Activated CD4-positive, alpha-beta T cell treated with anti-CD3 and anti-CD28 coated beads for 36 hours (primary cell): ENCODE measurements around the gene CISH. TPM values are rescaled to one million over a fixed set of nuclear protein-coding genes. Genes with fewer than 3 reads are reported as not detected.

Source experiments
- ATAC-seq: fragments of 200-7000 bp; cut with Tn5 transposase; one replicate; pipeline ENCODE4 v1.10.0; 2021; ENCODE audit warnings: mild to moderate bottlenecking, moderate library complexity
- CTCF ChIA-PET: fragments of 350-600 bp; sonication (Branson Sonifier 250); formaldehyde crosslinking; loops from one replicate; lab custom pipeline; 2021; ENCODE audit warnings: antibody characterized with exemption; lab: Charles Lee
- POLR2A ChIA-PET: fragments of 350-600 bp; sonication (Branson Sonifier 250); formaldehyde crosslinking; loops from one replicate; lab custom pipeline; 2021; ENCODE audit warnings: antibody characterized with exemption, inconsistent platforms; lab: Charles Lee
- DNase-seq: peaks from one replicate; pipeline ENCODE4 v3.0.0-alpha.2; 2020
- H3K27ac Mint-ChIP-seq: one replicate; pipeline ENCODE4 v1.8.0; 2021; ENCODE audit warnings: mixed read lengths
- H3K27me3 Mint-ChIP-seq: one replicate; pipeline ENCODE4 v1.8.0; 2021; ENCODE audit warnings: mixed read lengths
- H3K36me3 Mint-ChIP-seq: one replicate; pipeline ENCODE4 v1.8.0; 2021; ENCODE audit warnings: low read depth, mixed read lengths
- H3K4me1 Mint-ChIP-seq: one replicate; pipeline ENCODE4 v1.8.0; 2021; ENCODE audit warnings: mixed read lengths
- H3K4me3 Mint-ChIP-seq: one replicate; pipeline ENCODE4 v1.8.0; 2021; ENCODE audit warnings: mild to moderate bottlenecking, moderate library complexity, mixed read lengths
- H3K9me3 Mint-ChIP-seq: one replicate; pipeline ENCODE4 v1.8.0; 2021; ENCODE audit warnings: low read depth, mixed read lengths
- intact Hi-C, 2 experiments: fragments of 100-400 bp; cut with DNase I in 1 of 2; cut with micrococcal nuclease in 1 of 2; formaldehyde crosslinking; loops; one replicate each; pipeline versions ENCODE4 v1.14.2 to v1.15.1; 2022 to 2024; cut with DNase I, micrococcal nuclease
- total RNA-seq, 2 experiments: library from RNA; stranded (reverse); gene quantifications; one replicate each; pipeline ENCODE4 v1.2.3, GENCODE V29; 2021

The CISH gene
- total RNA-seq, 2 experiments from 2014 or later: 265 to 269 TPM

GRCh38 chr3:50607271-50608091, 4.1 kb downstream of the CISH start:
- no peaks in the 10 kb centered on the region for H3K27me3 Mint-ChIP-seq
- peak overlapping the region; percentile 96 for H3K4me3 Mint-ChIP-seq
- CTCF ChIA-PET: interaction anchor here (1.0 to 25.3 kb wide), 4 partner anchors 8 to 33 kb away, joined by 4 to 647 read pairs (median 172); partner anchors contain the start of genes C3orf18 and HEMK1
- no peaks in the 10 kb centered on the region for H3K9me3 Mint-ChIP-seq
- peak; percentile 53 for DNase-seq
- peak overlapping the region; percentile 100 for H3K27ac Mint-ChIP-seq
- intact Hi-C loops: no loop called here
- H3K36me3 Mint-ChIP-seq: peaks cover 97% of the 10 kb centered on the region
- POLR2A ChIA-PET: interaction anchor here (7.3 to 13.7 kb wide), 4 partner anchors 18 to 37 kb away, joined by 213 to 585 read pairs (median 248); partner anchors contain the start of genes C3orf18 and HEMK1
- peaks cover 48% of the 10 kb centered on the region for H3K4me1 Mint-ChIP-seq
- no peak for ATAC-seq

- peak; percentile 52 for DNase-seq
- intact Hi-C loops: no loop called here
Observed at GRCh38 chr3:50606596-50606995, 5.0 kb downstream of the CISH start.

GRCh38 chr3:50605901-50606326, 5.7 kb downstream of the CISH start:
- intact Hi-C loops: no loop called here

More at GRCh38 chr3:50606596-50606995, 5.0 kb downstream of the CISH start:
- H3K36me3 Mint-ChIP-seq: peaks cover 93% of the 10 kb centered on the region
- peak overlapping the region; percentile 96 for H3K4me3 Mint-ChIP-seq
- no peak for ATAC-seq
- peak overlapping the region; percentile 100 for H3K27ac Mint-ChIP-seq
- ChIA-PET CTCF (interaction anchor here (20.8 to 25.3 kb wide), 2 partner anchors 16 to 32 kb away, joined by 339 to 647 read pairs; partner anchors contain the start of genes C3orf18 and HEMK1), POLR2A (interaction anchor here (1.4 to 9.4 kb wide), 3 partner anchors 9 to 35 kb away, joined by 3 to 585 read pairs (median 213); partner anchors contain the start of genes C3orf18 and HEMK1)
- H3K9me3 Mint-ChIP-seq: no peaks in the 10 kb centered on the region
- peaks cover 54% of the 10 kb centered on the region for H3K4me1 Mint-ChIP-seq
- H3K27me3 Mint-ChIP-seq: no peaks in the 10 kb centered on the region

GRCh38 chr3:50604628-50605588, 6.7 kb downstream of the CISH start:
- ChIA-PET POLR2A (interaction anchor here (0.5 to 9.4 kb wide), 5 partner anchors 10 to 1682 kb away, joined by 3 to 585 read pairs (median 3); partner anchors contain the start of genes C3orf18 and HEMK1), CTCF (interaction anchor here (0.7 to 25.3 kb wide), 4 partner anchors 9 to 30 kb away, joined by 3 to 647 read pairs (median 216); partner anchors contain the start of genes C3orf18, CISH, HEMK1 and MAPKAPK3)
- H3K4me3 Mint-ChIP-seq: peak overlapping the region; percentile 96
- intact Hi-C loops: no loop called here
- DNase-seq (peak; percentile 49), ATAC-seq (no peak)
- peaks cover 84% of the 10 kb centered on the region for H3K36me3 Mint-ChIP-seq
- no peaks in the 10 kb centered on the region for H3K27me3 Mint-ChIP-seq
- H3K4me1 Mint-ChIP-seq: peaks cover 71% of the 10 kb centered on the region
- H3K27ac Mint-ChIP-seq: peak overlapping the region; percentile 100
- H3K9me3 Mint-ChIP-seq: no peaks in the 10 kb centered on the region

More at GRCh38 chr3:50605901-50606326, 5.7 kb downstream of the CISH start:
- ChIA-PET POLR2A (interaction anchor here (0.5 to 9.4 kb wide), 5 partner anchors 9 to 1683 kb away, joined by 3 to 585 read pairs (median 3); partner anchors contain the start of genes C3orf18 and HEMK1), CTCF (interaction anchor here (0.7 to 25.3 kb wide), 3 partner anchors 16 to 31 kb away, joined by 3 to 647 read pairs (median 339); partner anchors contain the start of genes C3orf18 and HEMK1)
- Mint-ChIP-seq H3K27me3 (no peaks in the 10 kb centered on the region), H3K27ac (peak overlapping the region; percentile 100), H3K4me1 (peaks cover 61% of the 10 kb centered on the region), H3K9me3 (no peaks in the 10 kb centered on the region), H3K4me3 (peak overlapping the region; percentile 96), H3K36me3 (peaks cover 87% of the 10 kb centered on the region)
- ATAC-seq (no peak), DNase-seq (no peak)

GRCh38 chr3:50604110-50604621, 7.4 kb downstream of the CISH start:
- ChIA-PET POLR2A (interaction anchor here (1.0 to 9.4 kb wide), 4 partner anchors 7 to 32 kb away, joined by 3 to 585 read pairs (median 196); partner anchors contain the start of genes C3orf18, CISH and HEMK1), CTCF (interaction anchor here (6.0 to 25.3 kb wide), 3 partner anchors 10 to 30 kb away, joined by 92 to 647 read pairs (median 339); partner anchors contain the start of genes C3orf18, CISH, HEMK1 and MAPKAPK3)
- Mint-ChIP-seq H3K4me3 (peak overlapping the region; percentile 96), H3K27ac (peak overlapping the region; percentile 100), H3K27me3 (no peaks in the 10 kb centered on the region), H3K4me1 (peaks cover 76% of the 10 kb centered on the region), H3K9me3 (no peaks in the 10 kb centered on the region), H3K36me3 (peaks cover 82% of the 10 kb centered on the region)
- intact Hi-C loops: no loop called here
- DNase-seq (no peak), ATAC-seq (no peak)

- Mint-ChIP-seq H3K9me3 (no peaks in the 10 kb centered on the region), H3K4me3 (peak overlapping the region; percentile 96), H3K27ac (peak overlapping the region; percentile 100), H3K36me3 (peaks cover 77% of the 10 kb centered on the region), H3K27me3 (no peaks in the 10 kb centered on the region), H3K4me1 (peaks cover 80% of the 10 kb centered on the region)
- POLR2A ChIA-PET: interaction anchor here (2.6 to 9.4 kb wide), 4 partner anchors 8 to 32 kb away, joined by 22 to 585 read pairs (median 196); partner anchors contain the start of genes C3orf18, CISH, HEMK1 and MAPKAPK3
- peak; percentile 46 for DNase-seq
- CTCF ChIA-PET: interaction anchor here (6.0 to 25.3 kb wide), 3 partner anchors 10 to 29 kb away, joined by 92 to 647 read pairs (median 339); partner anchors contain the start of genes C3orf18, CISH, HEMK1 and MAPKAPK3
- no peak for ATAC-seq
- intact Hi-C loops: no loop called here
Observed at GRCh38 chr3:50603261-50604109, 8.1 kb downstream of the CISH start.

- H3K27me3 Mint-ChIP-seq: no peaks in the 10 kb centered on the region
- peaks cover 75% of the 10 kb centered on the region for H3K36me3 Mint-ChIP-seq
- no peaks in the 10 kb centered on the region for H3K9me3 Mint-ChIP-seq
- intact Hi-C loops: loop anchor here in 1 of 2 experiments (1.0 kb wide), 1 partner anchor 10 kb away; no protein-coding TSS in a partner anchor
- CTCF ChIA-PET: interaction anchor here (0.6 to 25.3 kb wide), 4 partner anchors 11 to 65 kb away, joined by 4 to 647 read pairs (median 216); partner anchors contain the start of genes C3orf18, CISH, HEMK1 and MAPKAPK3
- peak overlapping the region; percentile 96 for H3K4me3 Mint-ChIP-seq
- H3K27ac Mint-ChIP-seq: peak overlapping the region; percentile 100
- H3K4me1 Mint-ChIP-seq: peaks cover 87% of the 10 kb centered on the region
- DNase-seq: no peak
- POLR2A ChIA-PET: interaction anchor here (0.5 to 9.4 kb wide), 7 partner anchors 9 to 271 kb away, joined by 3 to 585 read pairs (median 22); partner anchors contain the start of genes C3orf18, CISH, HEMK1 and MAPKAPK3
- ATAC-seq: no peak
Observed at GRCh38 chr3:50602595-50603191, 8.9 kb downstream of the CISH start.

- Mint-ChIP-seq H3K36me3 (peaks cover 63% of the 10 kb centered on the region), H3K27ac (peak overlapping the region; percentile 100), H3K4me1 (peaks cover 83% of the 10 kb centered on the region), H3K27me3 (no peaks in the 10 kb centered on the region), H3K9me3 (no peaks in the 10 kb centered on the region), H3K4me3 (peak overlapping the region; percentile 96)
- POLR2A ChIA-PET: interaction anchor here (0.6 to 9.4 kb wide), 10 partner anchors 10 to 898 kb away, joined by 3 to 585 read pairs (median 6); partner anchors contain the start of genes C3orf18, CISH, DCAF1 and HEMK1
- DNase-seq: peak; percentile 96
- intact Hi-C loops: loop anchor here (1.0 kb wide), 4 partner anchors 11 to 32 kb away; partner anchors contain the start of gene HEMK1 (in 1 of the 2)
- CTCF ChIA-PET: interaction anchor here (0.9 to 25.3 kb wide), 5 partner anchors 9 to 51 kb away, joined by 3 to 647 read pairs (median 92); partner anchors contain the start of genes C3orf18, CISH, HEMK1 and MAPKAPK3
- peak; percentile 55 for ATAC-seq
Observed at GRCh38 chr3:50600841-50601591, 10.6 kb downstream of the CISH start.
